OCI-LY1 (cell line): ENCODE results near the gene PACRG.

Source experiments
- EZH2 ChIP-seq: fragments of 200-600 bp; sonication (generic), shearing (Covaris generic); IDR thresholded peaks from 2 replicates; pipeline ENCODE4 v1.8.0; 2017; ENCODE audit warnings: borderline replicate concordance, mixed run types, mild to moderate bottlenecking, antibody characterized with exemption, low read length, moderate library complexity, mixed read lengths
- TF ChIP-seq, protein P1 (sequence below): fragments of 200-600 bp; sonication (generic), shearing (Covaris generic); IDR thresholded peaks from 2 replicates; pipeline ENCODE4 v1.5.1; 2017; ENCODE audit warnings: mild to moderate bottlenecking, antibody characterized with exemption, low read length, moderate library complexity, mixed read lengths

- TF ChIP-seq, protein P1, sequence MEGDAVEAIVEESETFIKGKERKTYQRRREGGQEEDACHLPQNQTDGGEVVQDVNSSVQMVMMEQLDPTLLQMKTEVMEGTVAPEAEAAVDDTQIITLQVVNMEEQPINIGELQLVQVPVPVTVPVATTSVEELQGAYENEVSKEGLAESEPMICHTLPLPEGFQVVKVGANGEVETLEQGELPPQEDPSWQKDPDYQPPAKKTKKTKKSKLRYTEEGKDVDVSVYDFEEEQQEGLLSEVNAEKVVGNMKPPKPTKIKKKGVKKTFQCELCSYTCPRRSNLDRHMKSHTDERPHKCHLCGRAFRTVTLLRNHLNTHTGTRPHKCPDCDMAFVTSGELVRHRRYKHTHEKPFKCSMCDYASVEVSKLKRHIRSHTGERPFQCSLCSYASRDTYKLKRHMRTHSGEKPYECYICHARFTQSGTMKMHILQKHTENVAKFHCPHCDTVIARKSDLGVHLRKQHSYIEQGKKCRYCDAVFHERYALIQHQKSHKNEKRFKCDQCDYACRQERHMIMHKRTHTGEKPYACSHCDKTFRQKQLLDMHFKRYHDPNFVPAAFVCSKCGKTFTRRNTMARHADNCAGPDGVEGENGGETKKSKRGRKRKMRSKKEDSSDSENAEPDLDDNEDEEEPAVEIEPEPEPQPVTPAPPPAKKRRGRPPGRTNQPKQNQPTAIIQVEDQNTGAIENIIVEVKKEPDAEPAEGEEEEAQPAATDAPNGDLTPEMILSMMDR: no peak
- no peak for TF ChIP-seq EZH2
Measured at GRCh38 chr6:163319609-163320366, 592.0 kb downstream of the PACRG start.
